ENCODE measurements around the gene RHBDD1. TPM values are rescaled to one million over a fixed set of nuclear protein-coding genes. Genes with fewer than 3 reads are reported as not detected.

The RHBDD1 gene
- total and polyA plus RNA-seq, 9 donors: 11.5 to 95.8 (median 49.5) TPM

GRCh38 chr2:226963528-226963927, 127.7 kb downstream of the RHBDD1 start:
- H3K27me3 ChIP-seq: no peaks in the 10 kb centered on the region
- H3K36me3 ChIP-seq: no peaks in the 10 kb centered on the region
- H3K4me3 ChIP-seq: no peak overlapping the region
- intact Hi-C loops (cut with DNase I): no loop called here
- no peak overlapping the region for H3K27ac ChIP-seq
- no peak for DNase-seq
- H3K4me1 ChIP-seq (ENCODE audit: insufficient read depth): peaks cover 2% of the 10 kb centered on the region
- no peak for TF ChIP-seq POLR2A (IDR thresholded peaks at IDR 0.05)
- TF ChIP-seq EP300 (IDR thresholded peaks at IDR 0.05): no peak
- TF ChIP-seq CTCF (IDR thresholded peaks at IDR 0.05): no peak
- H3K9me3 ChIP-seq: no peaks in the 10 kb centered on the region
- 2 to 9% (median 3%) methylated on average over 1 of the region's 1 CpG for WGBS, 3 donors

GRCh38 chr2:226965376-226965775, 129.5 kb downstream of the RHBDD1 start:
- Histone ChIP-seq H3K36me3 (no peaks in the 10 kb centered on the region), H3K27ac (no peak overlapping the region), H3K4me1 (ENCODE audit: insufficient read depth) (peaks cover 2% of the 10 kb centered on the region), H3K27me3 (no peaks in the 10 kb centered on the region), H3K4me3 (no peak overlapping the region), H3K9me3 (no peaks in the 10 kb centered on the region)
- intact Hi-C loops (cut with DNase I): no loop called here
- no peak for DNase-seq
- TF ChIP-seq CTCF (IDR thresholded peaks at IDR 0.05) (no peak), EP300 (IDR thresholded peaks at IDR 0.05) (no peak), POLR2A (IDR thresholded peaks at IDR 0.05) (no peak)
- 93 to 94% (median 93%) methylated on average over 1 of the region's 1 CpG for WGBS, 3 donors

GRCh38 chr2:226969417-226970080, 133.7 kb downstream of the RHBDD1 start:
- H3K9me3 ChIP-seq: no peaks in the 10 kb centered on the region
- TF ChIP-seq POLR2A (IDR thresholded peaks at IDR 0.05): no peak
- no peak for TF ChIP-seq EP300 (IDR thresholded peaks at IDR 0.05)
- no peak for TF ChIP-seq CTCF (IDR thresholded peaks at IDR 0.05)
- H3K36me3 ChIP-seq: no peaks in the 10 kb centered on the region
- no peak overlapping the region for H3K4me3 ChIP-seq
- intact Hi-C loops (cut with DNase I): no loop called here
- peaks cover 6% of the 10 kb centered on the region for H3K4me1 ChIP-seq (ENCODE audit: insufficient read depth)
- WGBS, 3 donors: 25 to 29% (median 25%) methylated on average over 6 of the region's 6 CpGs
- H3K27me3 ChIP-seq: no peaks in the 10 kb centered on the region
- H3K27ac ChIP-seq: peak overlapping the region in 1 of 2 donors; percentile 18
- no peak for DNase-seq

DNA sequence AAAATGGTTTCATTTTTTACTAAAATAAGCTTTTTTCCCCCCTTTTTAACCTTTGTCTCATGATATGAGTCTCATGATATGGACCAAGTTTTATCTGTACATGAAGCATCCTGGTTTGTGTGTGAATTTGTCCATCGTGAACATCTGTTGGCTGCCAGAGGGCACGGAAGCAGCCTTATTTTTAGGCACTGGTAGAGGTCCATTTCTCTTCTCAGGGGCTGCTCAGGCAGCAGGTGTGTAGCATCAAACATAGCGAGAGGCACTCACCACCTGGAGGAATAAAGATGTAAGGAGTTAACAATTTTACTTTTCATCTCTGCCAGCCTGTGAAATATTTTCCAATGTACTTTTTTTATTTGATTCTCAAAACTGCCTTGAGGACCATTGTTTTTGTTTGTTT, 134.5 kb downstream of the RHBDD1 start:
- Histone ChIP-seq H3K27ac (peak overlapping the region in 1 of 2 donors; percentile 18), H3K4me1 (ENCODE audit: insufficient read depth) (peaks cover 6% of the 10 kb centered on the region), H3K27me3 (no peaks in the 10 kb centered on the region), H3K4me3 (peak overlapping the region; percentile 17), H3K36me3 (no peaks in the 10 kb centered on the region), H3K9me3 (no peaks in the 10 kb centered on the region)
- intact Hi-C loops (cut with DNase I): no loop called here
- DNase-seq: no peak
- 16 to 27% (median 18%) methylated on average over 3 of the region's 3 CpGs for WGBS, 3 donors
- TF ChIP-seq CTCF (IDR thresholded peaks at IDR 0.05): no peak
- TF ChIP-seq EP300 (IDR thresholded peaks at IDR 0.05): no peak
- TF ChIP-seq POLR2A (IDR thresholded peaks at IDR 0.05): no peak
